K562 (cell line): ENCODE data around the gene TEX264. TPM values are rescaled to one million over a fixed set of nuclear protein-coding genes. Genes with fewer than 3 reads are reported as not detected.

Experiments used
- ATAC-seq: fragments of 200-7000 bp; cut with Tn5 transposase; 3 replicates; pipeline ENCODE4 v1.9.1; 2020; ENCODE audit warnings: moderate library complexity
- BruUV-seq: library from RNA; stranded (reverse); fragments of 400-500 nt; replicated peaks from 2 replicates; lab custom pipeline; 2021; lab: Mats Ljungman, UMichigan
- CTCF ChIA-PET: fragments of 300-600 bp; formaldehyde crosslinking; extraction: SDS; loops from one replicate; lab custom pipeline; 2021; ENCODE audit warnings: low intra/inter-chr PET ratio; lab: Yijun Ruan, JAX
- POLR2A ChIA-PET: fragments of 300-600, 350-650 bp; sonication (Branson Sonifier 250); formaldehyde crosslinking; extraction: SDS; loops from one replicate; lab custom pipeline; 2021; ENCODE audit warnings: antibody characterized with exemption, inconsistent platforms; lab: Yijun Ruan, JAX
- DNase-seq, 4 experiments: peaks; one replicate each; pipeline versions ENCODE4 v3.0.0 to v3.0.0-alpha.2; 2011 to 2018; ENCODE audit warnings: low spot score in 3 of 4, mixed read lengths in 3 of 4; ENCODE audit errors: extremely low read depth in 1 of 4
- FAIRE-seq: peaks from 2 replicates; lab custom pipeline; 2011; peaks lifted over from hg19 to GRCh38; lab: Jason Lieb, UNC
- H2AFZ ChIP-seq: 2 replicates; pipeline ENCODE4 v1.6.0; 2011; ENCODE audit warnings: low read depth, low read length, control low read depth, inconsistent platforms
- H3K27ac ChIP-seq: fragments of 200-600 bp; 3 replicates; pipeline ENCODE4 v1.8.0; 2011; ENCODE audit warnings: low read depth, mild to moderate bottlenecking, control low read depth, inconsistent platforms, low read length, moderate library complexity, mixed read lengths; ENCODE audit errors: extremely low read depth
- H3K27me3 ChIP-seq, 2 experiments: fragments of 300-600 bp in 1 of 2; 2 replicates in 1 of 2; 3 replicates in 1 of 2; pipeline versions ENCODE4 v1.6.0 to v1.8.0; 2011; ENCODE audit warnings: inconsistent platforms in 2 of 2, low read length in 2 of 2, mild to moderate bottlenecking in 1 of 2, mixed read lengths in 1 of 2, moderate library complexity in 1 of 2; ENCODE audit not compliant: control insufficient read depth in 2 of 2, insufficient read depth in 2 of 2
- H3K36me3 ChIP-seq: fragments of 300-600 bp; 3 replicates; pipeline ENCODE4 v1.8.0; 2011; ENCODE audit warnings: mild to moderate bottlenecking, low read length, inconsistent platforms; ENCODE audit not compliant: control insufficient read depth, insufficient read depth
- H3K4me1 ChIP-seq, 2 experiments: fragments of 200-600 bp in 1 of 2; replicated peaks in 1 of 2; 2 replicates in 1 of 2; 3 replicates in 1 of 2; pipeline versions ENCODE4 v1.5.1 to v1.8.0; 2011; ENCODE audit warnings: inconsistent platforms in 2 of 2, low read length in 2 of 2, mild to moderate bottlenecking in 1 of 2, mixed read lengths in 1 of 2, moderate library complexity in 1 of 2; ENCODE audit not compliant: control insufficient read depth in 2 of 2, insufficient read depth in 2 of 2
- H3K4me2 ChIP-seq: 2 replicates; pipeline ENCODE4 v1.6.1; 2011; ENCODE audit warnings: low read length, control low read depth, inconsistent platforms, mixed read lengths; ENCODE audit not compliant: insufficient read depth
- H3K4me3 ChIP-seq: fragments of 200-600 bp; sonication (generic), shearing (Covaris generic); 2 replicates; pipeline ENCODE4 v1.5.1; 2016; ENCODE audit warnings: control low read depth, inconsistent platforms
- H3K79me2 ChIP-seq: fragments of 200-600 bp; 3 replicates; pipeline ENCODE4 v1.8.0; 2011; ENCODE audit warnings: low read length, inconsistent platforms; ENCODE audit not compliant: control insufficient read depth, insufficient read depth
- H3K9ac ChIP-seq, 2 experiments: 2 replicates each; pipeline versions ENCODE4 v1.6.0 to v1.6.1; 2011; ENCODE audit warnings: low read depth in 2 of 2, low read length in 2 of 2, control low read depth in 1 of 2, inconsistent platforms in 1 of 2, mild to moderate bottlenecking in 1 of 2, mixed read lengths in 1 of 2; ENCODE audit not compliant: insufficient read depth in 1 of 2
- H3K9me1 ChIP-seq: one replicate; pipeline ENCODE4 v1.6.0; 2011; ENCODE audit warnings: inconsistent platforms, mild to moderate bottlenecking, low read length, moderate library complexity; ENCODE audit not compliant: control insufficient read depth, insufficient read depth
- H3K9me3 ChIP-seq: replicated peaks from 2 replicates; pipeline ENCODE4 v1.5.1; 2011; ENCODE audit warnings: low read depth, low read length, inconsistent platforms; ENCODE audit not compliant: control insufficient read depth, insufficient read depth
- H4K20me1 ChIP-seq: replicated peaks from 2 replicates; pipeline ENCODE4 v1.6.1; 2011; ENCODE audit warnings: low read length, inconsistent platforms, mixed read lengths; ENCODE audit not compliant: control insufficient read depth, insufficient read depth
- BCOR ChIP-seq: fragments of 450-650 bp; IDR thresholded peaks from 2 replicates; pipeline ENCODE4 v1.6.1; 2016
- BMI1 ChIP-seq: fragments of 150-350 bp; IDR thresholded peaks from 2 replicates; pipeline ENCODE4 v1.6.1; 2014; ENCODE audit warnings: low read length
- CTCF ChIP-seq, 3 experiments: IDR thresholded peaks in 2 of 3; conservative IDR thresholded peaks in 1 of 3; 2 replicates each; pipeline ENCODE4 v1.5.1; 2011 to 2012; ENCODE audit warnings: low read length in 3 of 3, mild to moderate bottlenecking in 3 of 3, control low read depth in 2 of 3, improper control_type of control experiment in 1 of 3, inconsistent platforms in 1 of 3, low read depth in 1 of 3, mixed read lengths in 1 of 3, moderate library complexity in 1 of 3; ENCODE audit not compliant: insufficient read depth in 2 of 3
- HDAC2 ChIP-seq: fragments of 450-650 bp; IDR thresholded peaks from 2 replicates; pipeline ENCODE4 v1.6.1; 2016; ENCODE audit warnings: mild to moderate bottlenecking
- RBM25 ChIP-seq: fragments of 200-400 bp; formaldehyde crosslinking; IDR thresholded peaks from 2 replicates; pipeline ENCODE4 v1.6.1; 2018; ENCODE audit warnings: low read length, low read depth, moderate library complexity; ENCODE audit not compliant: severe bottlenecking
- SRSF3 ChIP-seq: fragments of 200-400 bp; formaldehyde crosslinking; IDR thresholded peaks from 2 replicates; pipeline ENCODE4 v1.6.1; 2016; ENCODE audit warnings: mild to moderate bottlenecking, low read length, moderate library complexity; ENCODE audit not compliant: insufficient read depth
- STAT5A ChIP-seq: IDR thresholded peaks from 2 replicates; pipeline ENCODE4 v1.6.1; 2012; ENCODE audit warnings: low read length, inconsistent platforms, borderline replicate concordance
- TAF7 ChIP-seq: fragments of 450-650 bp; IDR thresholded peaks from 2 replicates; pipeline ENCODE4 v1.6.1; 2016; ENCODE audit warnings: missing genetic modification characterization, missing compliant biosample characterization
- ZKSCAN8 ChIP-seq: fragments of 200-800 bp; sonication (Bioruptor generic); IDR thresholded peaks from 2 replicates; pipeline ENCODE4 v1.6.1; 2016; ENCODE audit warnings: missing genetic modification characterization, missing compliant biosample characterization
- in situ Hi-C: fragments of 300-500 bp; cut with MboI; formaldehyde crosslinking; loops from 4 replicates; pipeline ENCODE4 v1.15.0; 2018; ENCODE audit warnings: inconsistent platforms, mixed read lengths
- intact Hi-C: fragments of 100-400 bp; cut with micrococcal nuclease; formaldehyde crosslinking; loops from 2 replicates; pipeline ENCODE4 v1.14.2; 2022
- polyA plus RNA-seq, 8 experiments: library from polyadenylated mRNA; depleted of rRNA in 4 of 8; stranded (reverse) in 5 of 8; unstranded in 3 of 8; fragments of >200 nt; fragmentation: Nextera tagmentation in 2 of 8; fragmentation: Illumina TruSeq in 1 of 8; extraction: Ambion mirVana in 2 of 8; extraction: Trizol in 1 of 8; gene quantifications; 2 replicates each; pipeline versions ENCODE4 v1.2.1 to v1.2.3, GENCODE V29; 2011 to 2014; ENCODE audit warnings: inconsistent platforms in 1 of 8, missing spikeins in 1 of 8
- total RNA-seq, 7 experiments: library from RNA; depleted of rRNA in 6 of 7; stranded (reverse); fragments of >200 nt in 6 of 7; fragmentation: Illumina TruSeq in 2 of 7; extraction: Trizol in 2 of 7; gene quantifications; 2 replicates each; pipeline versions ENCODE4 v1.2.1 to v1.2.3, GENCODE V29; 2011 to 2021; ENCODE audit warnings: low replicate concordance in 1 of 7
- TF ChIP-seq, protein P1 (sequence below), 2 experiments: fragments of 450-650 bp in 1 of 2; sonication (generic) in 1 of 2; formaldehyde crosslinking in 1 of 2; IDR thresholded peaks in 1 of 2; conservative IDR thresholded peaks in 1 of 2; 2 replicates each; pipeline versions ENCODE4 v1.6.1 to v1.8.1; 2016 to 2023; ENCODE audit warnings: mild to moderate bottlenecking in 2 of 2, moderate library complexity in 2 of 2, inconsistent platforms in 1 of 2, missing genetic modification reagents in 1 of 2

Gene TEX264
- total and polyA plus RNA-seq, 9 of the 15 experiments (the other 6 are each of a cell fraction or from before 2014, with no cell fraction given) = 4.1 to 47.0 (median 31.0) TPM

DNA sequence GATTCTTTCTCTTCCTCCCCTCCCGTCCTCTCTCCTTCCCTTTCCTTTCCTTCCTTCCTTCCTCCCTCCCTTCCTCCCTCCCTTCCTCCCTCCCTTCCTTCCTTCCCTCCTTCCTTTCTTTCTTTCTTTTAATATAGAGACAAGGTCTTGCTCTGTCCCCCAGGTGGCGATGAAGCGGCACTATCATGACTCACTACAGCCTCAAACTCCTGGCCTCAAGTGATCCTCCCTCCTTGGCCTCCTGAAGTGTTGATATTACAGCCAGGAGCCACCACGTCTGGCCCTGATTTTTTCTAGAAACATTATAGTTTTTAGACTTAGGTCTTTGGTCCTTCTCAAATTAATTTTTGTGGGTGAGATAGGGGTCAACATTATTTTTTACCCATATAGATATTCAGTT, 51.3 kb downstream of the TEX264 start (continued):
- TF ChIP-seq CTCF (IDR thresholded peaks at IDR 0.05 in 2 of 3, conservative IDR thresholded peaks at IDR 0.05 in 1 of 3; ENCODE audit: insufficient read depth in 2 of 3, low read depth in 1 of 3, low read length in 3 of 3) (peak; percentile 9 to 28 (median 23); a peak in 3 of 6 replicates), ZKSCAN8 (no peak), RBM25 (peak; percentile 59), BCOR (peak; percentile 46; the same call in 1 of the 2 replicates)
- TF ChIP-seq, protein P1, sequence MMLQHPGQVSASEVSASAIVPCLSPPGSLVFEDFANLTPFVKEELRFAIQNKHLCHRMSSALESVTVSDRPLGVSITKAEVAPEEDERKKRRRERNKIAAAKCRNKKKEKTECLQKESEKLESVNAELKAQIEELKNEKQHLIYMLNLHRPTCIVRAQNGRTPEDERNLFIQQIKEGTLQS (IDR thresholded peaks at IDR 0.05) = 0 out of 2 replicates have a peak, but pooled peaks have one; percentile 17
- TF ChIP-seq, protein P1 (CRISPR knock-in tag; conservative IDR thresholded peaks at IDR 0.05) = no peak
- TF ChIP-seq, all 486 proteins: peak for 8

- BruUV-seq = no TSS peak
- H2AFZ ChIP-seq = no peak overlapping the region
- no peaks in the 10 kb centered on the region for H3K79me2 ChIP-seq
- H3K9ac ChIP-seq = no peak overlapping the region
- no peaks in the 10 kb centered on the region for H3K27me3 ChIP-seq
- H4K20me1 ChIP-seq = no peaks in the 10 kb centered on the region
- ATAC-seq (no peak), DNase-seq (no peak), FAIRE-seq (no peak)
- no peak overlapping the region for H3K4me2 ChIP-seq
- ChIA-PET CTCF (no interaction called here), POLR2A (no interaction called here)
- H3K9me3 ChIP-seq = no peaks in the 10 kb centered on the region
- TF ChIP-seq STAT5A (no peak), HDAC2 (no peak), BMI1 (no peak), SRSF3 (no peak), TAF7 (tag) (no peak)
- no peaks in the 10 kb centered on the region for H3K36me3 ChIP-seq
- intact Hi-C loops = no loop called here
- no peak overlapping the region for H3K27ac ChIP-seq
- in situ Hi-C loops = no loop called here
- H3K9me1 ChIP-seq = no peaks in the 10 kb centered on the region
- no peaks in the 10 kb centered on the region; a peak in 1 of 5 replicates for H3K4me1 ChIP-seq
- H3K4me3 ChIP-seq = no peak overlapping the region
Observed at GRCh38 chr3:51727500-51727899, 56.4 kb downstream of the TEX264 start.
